GM20431 (cell line): ENCODE measurements around the gene CDKAL1.

Source experiments
- in situ Hi-C: fragments of 300-500 bp; cut with MseI, MboI; formaldehyde crosslinking; loops from one replicate; pipeline ENCODE4 v1.15.0; 2020; ENCODE audit warnings: low sequenced_read_pairs; ENCODE audit not compliant: unreplicated experiment

CDKAL1 gene

GRCh38 chr6:21163838-21164180, 629.6 kb downstream of the CDKAL1 start:
- in situ Hi-C loops, result no loop called here

DNA sequence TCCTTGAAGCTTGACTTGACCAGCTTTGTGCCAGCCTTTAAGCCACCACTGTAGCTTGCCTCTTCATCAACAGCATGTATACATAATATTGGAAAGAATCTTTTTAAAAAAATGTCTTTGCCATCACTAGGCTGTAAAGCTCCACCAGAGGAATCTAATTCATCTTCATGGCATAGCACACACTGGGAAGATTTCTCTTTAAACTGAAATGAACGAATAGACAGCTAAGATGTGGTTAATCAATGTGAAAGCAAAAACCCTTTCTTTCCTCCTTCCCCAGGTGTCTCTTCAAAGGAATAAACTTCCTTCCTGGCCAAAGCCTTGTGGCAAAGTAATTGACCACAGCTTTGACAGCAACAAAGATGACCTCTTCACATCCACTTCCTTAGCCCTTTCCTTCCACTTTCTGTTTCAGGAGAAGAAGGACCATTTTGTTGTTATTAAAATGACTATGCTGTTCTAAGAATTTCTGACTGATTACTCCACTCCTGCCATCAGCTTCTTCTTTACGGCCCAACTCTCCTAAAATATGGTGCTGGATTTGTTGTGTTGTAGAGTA, 630.6 kb downstream of the CDKAL1 start:
- in situ Hi-C loops, result no loop called here

GRCh38 chr6:21166754-21167153, 632.5 kb downstream of the CDKAL1 start:
- in situ Hi-C loops, result no loop called here

GRCh38 chr6:21167790-21168189, 633.5 kb downstream of the CDKAL1 start:
- in situ Hi-C loops, result no loop called here

GRCh38 chr6:21171801-21172200, 637.5 kb downstream of the CDKAL1 start:
- in situ Hi-C loops, result no loop called here

- in situ Hi-C loops, result no loop called here
These were observed 638.8 kb downstream of the CDKAL1 start for GRCh38 chr6:21173031-21173430.

- in situ Hi-C loops, result no loop called here
These were observed 639.4 kb downstream of the CDKAL1 start for GRCh38 chr6:21173678-21174077.

GRCh38 chr6:21176197-21176596, 641.9 kb downstream of the CDKAL1 start:
- in situ Hi-C loops, result loop anchor here (25.0 kb wide), 1 partner anchor 411 kb away; the partner anchor contains the start of gene SOX4

- in situ Hi-C loops, result loop anchor here (25.0 kb wide), 1 partner anchor 407 kb away; the partner anchor contains the start of gene SOX4
These were observed 645.9 kb downstream of the CDKAL1 start for GRCh38 chr6:21180155-21180554.

- in situ Hi-C loops, result loop anchor here (25.0 kb wide), 1 partner anchor 406 kb away; the partner anchor contains the start of gene SOX4
These were observed 646.6 kb downstream of the CDKAL1 start for GRCh38 chr6:21180800-21181337.

GRCh38 chr6:21181866-21182265, 647.6 kb downstream of the CDKAL1 start:
- in situ Hi-C loops, result loop anchor here (25.0 kb wide), 1 partner anchor 405 kb away; the partner anchor contains the start of gene SOX4

- in situ Hi-C loops, result loop anchor here (25.0 kb wide), 1 partner anchor 405 kb away; the partner anchor contains the start of gene SOX4
These were observed 648.3 kb downstream of the CDKAL1 start for GRCh38 chr6:21182589-21182988.

- in situ Hi-C loops, result loop anchor here (25.0 kb wide), 1 partner anchor 401 kb away; the partner anchor contains the start of gene SOX4
These were observed 651.7 kb downstream of the CDKAL1 start for GRCh38 chr6:21185861-21186478.

GRCh38 chr6:21186479-21187055, 652.3 kb downstream of the CDKAL1 start:
- in situ Hi-C loops, result loop anchor here (25.0 kb wide), 1 partner anchor 401 kb away; the partner anchor contains the start of gene SOX4

GRCh38 chr6:21187485-21187884, 653.2 kb downstream of the CDKAL1 start:
- in situ Hi-C loops, result loop anchor here (25.0 kb wide), 1 partner anchor 400 kb away; the partner anchor contains the start of gene SOX4

- in situ Hi-C loops, result loop anchor here (25.0 kb wide), 1 partner anchor 399 kb away; the partner anchor contains the start of gene SOX4
These were observed 654.4 kb downstream of the CDKAL1 start for GRCh38 chr6:21188505-21189223.

DNA sequence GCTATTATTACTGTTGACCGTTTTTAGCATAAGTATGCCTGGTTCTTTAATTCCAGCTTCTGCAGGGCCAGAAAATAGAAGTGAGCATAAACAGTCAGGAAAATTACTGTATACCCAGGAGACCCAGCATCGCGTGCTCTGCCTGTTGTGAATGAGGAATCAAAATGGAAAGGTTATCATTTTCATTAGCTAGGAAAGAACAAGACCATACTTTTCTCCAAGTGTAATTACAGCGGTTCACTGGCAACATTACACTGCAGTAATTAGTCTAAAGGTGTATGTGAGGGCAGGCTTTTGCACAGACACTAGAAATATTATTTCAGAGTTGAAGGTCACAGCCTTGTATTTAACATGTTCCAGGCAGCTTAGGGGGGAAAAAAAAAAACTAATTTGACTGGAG, 655.5 kb downstream of the CDKAL1 start:
- in situ Hi-C loops, result loop anchor here (25.0 kb wide), 1 partner anchor 398 kb away; the partner anchor contains the start of gene SOX4

DNA sequence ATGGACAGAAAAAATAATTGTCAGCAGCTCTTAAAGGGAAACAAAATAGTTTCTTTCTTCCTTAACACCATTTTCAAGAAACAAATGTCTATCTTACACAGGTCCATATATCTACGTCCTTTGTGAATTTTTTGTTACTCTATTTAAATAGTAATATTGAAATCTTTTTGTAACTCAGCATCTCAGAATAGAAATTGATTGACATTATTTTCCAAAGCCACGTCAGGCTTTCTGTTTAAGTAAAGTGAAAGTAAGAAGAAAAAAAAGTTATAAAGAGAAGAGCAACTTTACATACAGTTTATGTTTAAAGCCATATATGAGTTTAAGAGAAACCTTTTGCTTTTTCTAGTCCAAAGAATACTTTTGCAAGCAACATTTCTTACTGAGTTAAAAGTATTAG, 656.4 kb downstream of the CDKAL1 start:
- in situ Hi-C loops, result loop anchor here (25.0 kb wide), 1 partner anchor 397 kb away; the partner anchor contains the start of gene SOX4

- in situ Hi-C loops, result loop anchor here (25.0 kb wide), 1 partner anchor 393 kb away; the partner anchor contains the start of gene SOX4
These were observed 659.7 kb downstream of the CDKAL1 start for GRCh38 chr6:21193790-21194475.
